HG03571 (cell line): ENCODE measurements around the gene SLC9C2.
"Not testable (repeated sequence)": the region's sequence is repeated elsewhere in the genome, so short reads cannot be mapped to it uniquely, and the experiment has no call there.

Source experiments
- ATAC-seq: cut with Tn5 transposase; IDR thresholded peaks from one replicate; pipeline ENCODE4 v1.9.1; 2021; ENCODE audit not compliant: unreplicated experiment

Gene SLC9C2

DNA sequence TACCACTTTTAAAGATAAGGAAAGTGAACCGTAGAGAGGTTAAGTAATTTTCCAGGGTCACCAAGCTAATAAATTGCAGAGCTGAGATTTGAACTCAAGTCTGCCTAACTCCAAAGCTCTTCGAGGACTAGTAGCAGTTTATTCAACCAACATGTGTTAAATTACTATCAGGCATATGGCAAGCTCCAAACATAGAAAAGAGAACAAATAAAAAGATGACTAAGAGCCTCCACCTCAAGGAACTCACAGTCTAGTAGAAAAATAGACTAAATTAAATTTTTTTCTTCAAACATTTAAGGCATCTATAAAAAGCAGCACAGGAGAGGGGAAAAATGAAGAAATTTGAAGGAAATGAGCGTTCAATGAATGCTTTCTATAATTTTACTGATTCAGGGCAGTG is 22.2 kb downstream of the SLC9C2 start:
- no peak for ATAC-seq

- ATAC-seq = no peak
Observed at GRCh38 chr1:173580071-173580470, 22.8 kb downstream of the SLC9C2 start.

DNA sequence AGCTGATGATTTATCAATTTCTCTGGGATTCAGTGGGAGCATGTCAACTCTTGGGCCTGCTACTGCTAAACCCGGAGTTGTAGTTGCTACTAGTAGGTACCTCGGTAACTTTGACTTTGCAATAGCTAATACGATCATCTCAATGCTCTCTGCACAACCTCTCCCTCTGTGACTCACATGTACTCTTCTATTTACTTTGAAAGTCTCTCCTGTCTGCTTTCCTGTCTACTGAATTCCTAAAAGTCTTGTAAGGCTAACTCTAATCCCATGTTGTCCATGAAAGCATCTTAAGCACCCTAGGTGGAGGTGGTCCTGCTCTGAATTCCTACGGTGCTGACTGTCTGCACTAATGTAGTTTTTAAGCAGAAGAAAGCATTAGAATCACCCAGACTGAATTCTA is 29.3 kb downstream of the SLC9C2 start:
- no peak for ATAC-seq

DNA sequence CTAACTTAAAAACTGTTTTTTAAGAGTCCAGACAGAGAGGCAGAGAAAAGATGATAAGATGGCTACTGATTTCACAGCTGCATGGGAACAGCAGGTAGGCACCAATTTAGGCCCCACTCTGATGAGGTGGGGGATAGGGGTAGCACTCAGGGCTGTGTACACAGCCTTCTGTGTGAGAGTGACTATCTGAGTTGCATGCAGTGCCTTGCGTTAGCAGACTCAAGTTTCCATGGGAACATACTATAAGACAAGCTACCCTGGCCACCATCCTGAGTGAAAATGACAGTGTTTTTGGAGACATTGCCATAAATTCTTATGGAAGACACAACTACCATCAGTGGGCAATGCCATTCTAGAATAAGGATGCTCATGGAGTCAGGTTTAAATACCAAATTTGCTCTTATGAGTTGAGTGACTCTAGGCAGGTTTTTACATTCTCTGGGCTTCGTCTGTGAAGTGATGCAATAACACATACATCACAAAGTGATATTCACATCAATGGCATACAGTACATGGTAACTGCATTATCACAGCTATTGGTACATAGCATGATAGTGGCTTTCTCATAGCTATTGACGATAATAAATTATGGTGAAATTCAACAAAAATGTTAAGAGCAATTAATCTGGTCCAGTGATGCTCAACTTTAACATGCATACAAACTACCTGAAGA is 30.5 kb downstream of the SLC9C2 start:
- ATAC-seq = no peak

GRCh38 chr1:173570370-173571007 is 32.4 kb downstream of the SLC9C2 start:
- ATAC-seq = no peak

- no peak for ATAC-seq
Observed at GRCh38 chr1:173568483-173568882, 34.4 kb downstream of the SLC9C2 start.

GRCh38 chr1:173563846-173564245 is 39.0 kb downstream of the SLC9C2 start:
- ATAC-seq = not testable (repeated sequence)

DNA sequence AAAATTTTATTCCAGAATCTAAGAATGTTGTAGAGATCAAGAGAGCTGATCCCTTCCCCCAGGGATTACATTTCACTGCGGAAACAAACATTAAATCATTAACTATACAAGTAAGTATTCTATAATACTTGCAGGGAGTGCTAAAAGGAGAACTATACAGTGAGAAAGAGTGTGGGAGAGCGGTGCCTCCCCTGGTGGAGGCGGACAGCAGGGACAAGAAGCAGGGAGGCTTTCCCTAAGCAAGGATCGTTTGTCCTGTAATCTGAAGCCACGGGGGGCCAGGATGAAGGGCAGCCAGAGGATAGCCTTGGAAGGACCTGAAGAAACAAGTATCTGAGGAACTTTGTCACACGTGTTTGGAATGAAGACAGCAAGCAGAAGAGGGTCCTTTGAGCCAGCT is 40.1 kb downstream of the SLC9C2 start:
- no peak for ATAC-seq

GRCh38 chr1:173561263-173561662 is 41.6 kb downstream of the SLC9C2 start:
- no peak for ATAC-seq

- no peak for ATAC-seq
Observed at GRCh38 chr1:173560285-173560880, 42.5 kb downstream of the SLC9C2 start.

DNA sequence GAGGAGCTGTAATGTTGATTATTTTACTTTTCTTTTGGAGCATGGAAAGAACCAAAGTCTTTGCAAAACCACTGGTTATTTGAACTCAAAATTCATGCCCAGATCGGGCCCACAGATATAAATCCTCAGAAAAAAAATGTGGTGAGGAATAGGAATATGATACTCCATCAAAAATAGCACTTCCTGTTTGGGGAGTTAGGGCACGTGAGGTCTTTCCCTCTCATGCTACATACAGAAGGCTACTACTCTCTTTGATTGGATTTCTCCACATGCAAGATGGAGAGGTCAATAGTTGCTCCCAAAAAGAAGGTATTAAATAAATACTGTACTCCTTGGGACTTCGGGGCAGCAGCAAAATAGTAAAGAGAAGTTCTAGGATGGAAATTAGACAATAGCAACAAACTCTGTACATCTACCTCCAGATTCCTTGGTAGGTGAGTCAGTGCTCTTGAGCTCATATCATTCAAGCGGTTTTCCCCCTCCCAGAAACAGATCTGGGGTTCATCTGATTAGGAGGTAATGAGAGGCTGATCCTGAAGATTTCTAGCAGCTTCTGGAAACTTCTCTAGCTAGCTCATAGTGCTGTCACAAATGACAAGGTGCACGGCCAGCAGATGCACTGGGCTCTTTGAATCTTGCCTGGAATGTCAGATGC is 47.1 kb downstream of the SLC9C2 start:
- no peak for ATAC-seq

GRCh38 chr1:173554541-173555250 is 48.2 kb downstream of the SLC9C2 start:
- no peak for ATAC-seq

- no peak for ATAC-seq
Observed at GRCh38 chr1:173554089-173554488, 48.8 kb downstream of the SLC9C2 start.

GRCh38 chr1:173553312-173553711 is 49.6 kb downstream of the SLC9C2 start:
- ATAC-seq = no peak

DNA sequence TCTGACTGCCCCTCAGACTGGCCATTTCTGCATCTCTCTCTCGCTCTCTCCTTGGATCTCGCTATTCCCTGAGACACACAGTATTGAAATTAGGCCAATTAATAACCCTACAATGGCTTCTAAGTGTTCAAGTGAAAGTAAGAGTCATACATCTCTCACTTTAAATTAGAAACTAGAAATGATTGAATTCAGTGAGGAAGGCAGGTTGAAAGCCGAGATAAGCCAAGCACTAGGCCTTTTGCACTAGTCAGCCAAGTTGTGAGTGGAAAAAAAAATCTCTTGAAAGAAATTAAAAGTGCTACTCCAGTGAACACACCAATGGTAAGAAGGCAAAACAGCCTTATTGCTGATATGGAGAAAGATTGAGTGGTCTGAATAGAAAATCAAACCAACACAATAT is 51.2 kb downstream of the SLC9C2 start:
- ATAC-seq = no peak

DNA sequence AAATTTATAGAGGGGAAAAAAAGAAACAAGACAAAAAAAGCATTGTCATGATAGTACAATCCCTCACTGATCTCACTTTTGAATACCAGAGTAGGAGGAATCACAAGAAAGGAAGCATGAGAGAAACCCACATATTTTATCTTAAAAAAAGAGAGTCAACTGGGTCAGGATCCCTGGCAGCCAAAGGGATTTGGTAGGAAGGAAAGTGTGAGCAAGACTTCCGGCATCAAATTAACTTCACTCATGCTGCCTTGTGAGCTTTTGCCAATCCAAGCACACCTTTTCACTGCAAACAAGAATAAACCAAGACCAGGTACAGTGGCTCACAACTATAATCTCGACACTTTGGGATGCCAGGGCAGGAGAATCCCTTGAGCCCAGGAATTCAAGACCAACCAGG is 53.1 kb downstream of the SLC9C2 start:
- no peak for ATAC-seq

DNA sequence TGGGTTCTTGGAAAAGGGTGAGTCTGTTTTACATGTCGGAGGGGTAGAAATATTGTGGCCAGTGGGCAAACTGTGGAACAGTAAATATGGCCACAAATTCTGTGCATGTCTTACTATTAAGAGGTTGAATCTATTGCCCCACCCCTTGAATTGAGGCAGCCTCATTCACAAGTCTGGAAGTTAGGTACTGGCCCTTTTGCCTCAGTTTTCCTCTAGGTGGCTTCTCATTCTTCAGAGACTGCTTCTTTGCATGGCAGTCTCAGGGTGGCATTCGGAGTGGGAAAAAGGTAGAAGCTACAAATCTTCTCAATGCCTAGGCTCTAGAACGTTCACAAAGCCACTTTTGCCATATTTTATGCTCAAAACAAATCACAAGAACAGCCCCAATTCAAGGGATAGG is 57.2 kb downstream of the SLC9C2 start:
- ATAC-seq = no peak

- ATAC-seq = no peak
Observed at GRCh38 chr1:173536223-173536622, 66.6 kb downstream of the SLC9C2 start.

DNA sequence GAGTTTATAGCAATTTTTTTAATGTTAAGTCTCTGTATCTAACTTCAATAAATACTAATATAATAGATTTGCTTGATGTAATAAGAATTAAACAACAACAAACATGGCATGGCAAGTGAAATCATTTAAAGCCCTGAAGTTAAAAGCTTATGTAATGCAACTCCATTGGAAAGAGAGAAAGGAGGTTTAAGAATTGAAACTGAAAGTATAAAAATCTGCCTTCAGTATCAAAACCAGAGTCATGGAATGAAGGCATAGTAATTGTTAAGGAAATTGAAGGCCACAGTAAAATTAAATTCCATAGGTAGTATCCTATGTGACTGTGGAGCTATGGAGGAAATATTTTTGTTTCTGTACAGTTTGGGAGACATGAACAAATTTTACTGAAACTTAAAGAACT is 70.6 kb downstream of the SLC9C2 start:
- ATAC-seq = no peak

GRCh38 chr1:173530795-173531693 is 71.8 kb downstream of the SLC9C2 start:
- ATAC-seq = no peak
